Measurements from ENCODE around the gene CLMN. TPM values are rescaled to one million over a fixed set of nuclear protein-coding genes. Genes with fewer than 3 reads are reported as not detected.
"Not testable (repeated sequence)": the region's sequence is repeated elsewhere in the genome, so short reads cannot be mapped to it uniquely, and the experiment has no call there.

Gene CLMN
- total RNA-seq, 1 experiment from 2014 or later: 24.0 TPM

GRCh38 chr14:95185033-95185766 is 134.5 kb downstream of the CLMN start:
- in situ Hi-C loops (cut with HindIII; ENCODE audit: low pct_unique_long_range_greater_than_20kb, low sequenced_read_pairs): no loop called here
- DNase-seq (ENCODE audit: low read depth, low spot score): no peak

DNA sequence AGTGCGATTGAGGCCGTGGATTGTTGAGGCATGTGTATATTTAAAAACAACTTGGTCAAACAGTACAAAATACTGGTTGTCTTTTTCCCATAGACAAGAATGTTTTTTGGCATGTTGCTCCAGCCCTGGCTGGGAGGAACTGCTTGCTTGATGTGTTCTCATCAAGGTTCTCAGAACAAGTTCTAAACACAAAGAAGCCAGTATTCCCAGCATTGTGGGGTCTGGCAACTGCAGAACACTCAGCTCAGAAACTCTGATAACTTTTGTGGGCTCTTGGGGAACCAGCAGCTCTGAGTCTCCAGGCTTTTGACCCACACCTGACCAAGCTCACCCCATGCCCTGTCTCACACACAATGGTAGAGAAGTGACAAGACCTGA is 135.3 kb downstream of the CLMN start:
- in situ Hi-C loops (cut with HindIII; ENCODE audit: low pct_unique_long_range_greater_than_20kb, low sequenced_read_pairs): no loop called here

DNA sequence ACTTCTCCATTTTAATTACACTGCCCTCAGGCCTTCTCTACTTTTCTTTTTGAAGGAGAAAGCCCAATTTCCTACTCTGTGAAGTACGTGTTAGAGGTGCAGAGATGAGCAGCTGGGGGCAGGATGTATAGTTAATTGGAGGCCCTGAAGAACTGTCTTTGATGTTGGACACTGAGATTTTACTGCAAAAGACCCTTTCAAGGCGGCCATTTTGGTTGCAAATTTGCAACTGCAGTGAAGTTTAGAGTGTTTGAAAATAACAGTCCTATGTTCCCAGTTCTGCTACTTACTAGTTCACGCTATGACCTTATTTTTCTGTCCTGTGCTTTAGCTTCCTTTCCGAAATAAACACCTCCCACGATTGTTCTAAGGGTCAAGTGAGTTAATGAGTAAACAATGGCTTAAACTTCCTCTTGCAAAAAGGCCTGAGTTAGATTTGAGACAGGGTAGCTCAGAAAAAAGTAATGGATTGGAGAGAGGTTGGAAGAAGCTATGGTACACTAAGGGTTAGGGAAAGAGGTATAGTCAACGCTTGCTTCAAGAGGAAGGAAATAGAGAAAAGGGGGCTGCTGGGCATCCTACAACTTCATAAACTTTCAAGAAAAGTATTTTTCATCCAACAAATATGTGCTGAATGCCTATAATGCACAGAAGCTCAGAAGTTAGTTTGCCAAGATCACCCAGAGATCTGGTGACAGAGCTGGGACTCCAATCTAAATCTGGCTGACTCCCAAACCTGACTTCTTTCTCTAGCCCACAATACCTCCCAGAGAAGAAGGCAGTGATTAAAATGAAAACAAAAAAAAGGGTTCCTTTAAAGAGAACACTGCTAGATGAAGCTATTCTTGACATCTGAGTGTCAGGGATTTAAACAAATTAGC is 135.9 kb downstream of the CLMN start:
- no peak for DNase-seq (ENCODE audit: low read depth, low spot score)
- in situ Hi-C loops (cut with HindIII; ENCODE audit: low pct_unique_long_range_greater_than_20kb, low sequenced_read_pairs): no loop called here

More for the DNA sequence above, 135.3 kb downstream of the CLMN start:
- no peak for DNase-seq (ENCODE audit: low read depth, low spot score)

DNA sequence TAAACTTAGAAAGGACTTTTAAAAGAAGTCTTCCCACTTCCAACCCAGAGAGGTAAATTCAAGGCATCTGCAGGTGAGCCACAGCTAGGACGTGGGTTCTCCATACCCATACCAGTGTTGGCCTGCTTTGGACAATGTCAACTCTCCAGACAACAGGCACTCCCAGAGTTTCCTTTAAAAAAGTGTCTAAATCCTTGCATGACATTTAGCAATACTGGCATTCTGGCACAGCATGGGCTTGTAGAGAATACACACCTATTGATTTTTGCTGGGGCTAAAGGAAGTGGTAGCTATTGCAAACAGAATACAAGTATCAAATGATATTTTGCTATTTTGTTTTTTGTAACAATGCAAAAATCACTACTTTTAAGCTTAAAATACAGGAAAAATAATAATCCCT is 136.6 kb downstream of the CLMN start:
- no peak for DNase-seq (ENCODE audit: low read depth, low spot score)
- in situ Hi-C loops (cut with HindIII; ENCODE audit: low pct_unique_long_range_greater_than_20kb, low sequenced_read_pairs): no loop called here

DNA sequence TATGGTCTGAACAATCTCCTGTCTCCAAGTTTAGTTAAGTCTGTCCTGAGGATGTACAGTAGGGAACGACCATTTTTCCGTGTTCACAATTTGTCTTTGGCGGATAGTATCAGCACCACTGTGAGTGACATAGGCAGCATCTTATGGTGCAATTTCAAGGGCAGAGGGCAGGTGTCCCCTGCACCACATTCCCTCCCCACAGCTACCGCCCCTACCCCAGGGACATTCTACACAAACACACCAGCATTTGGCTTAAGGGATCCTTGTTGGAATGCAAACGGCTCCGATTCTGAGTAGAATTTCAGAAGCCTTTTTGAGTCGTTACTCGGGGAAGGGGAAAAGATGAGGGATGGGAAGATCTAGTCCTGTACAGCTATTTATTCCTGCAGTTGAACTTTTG is 137.3 kb downstream of the CLMN start:
- in situ Hi-C loops (cut with HindIII; ENCODE audit: low pct_unique_long_range_greater_than_20kb, low sequenced_read_pairs): no loop called here
- DNase-seq (ENCODE audit: low read depth, low spot score): no peak

DNA sequence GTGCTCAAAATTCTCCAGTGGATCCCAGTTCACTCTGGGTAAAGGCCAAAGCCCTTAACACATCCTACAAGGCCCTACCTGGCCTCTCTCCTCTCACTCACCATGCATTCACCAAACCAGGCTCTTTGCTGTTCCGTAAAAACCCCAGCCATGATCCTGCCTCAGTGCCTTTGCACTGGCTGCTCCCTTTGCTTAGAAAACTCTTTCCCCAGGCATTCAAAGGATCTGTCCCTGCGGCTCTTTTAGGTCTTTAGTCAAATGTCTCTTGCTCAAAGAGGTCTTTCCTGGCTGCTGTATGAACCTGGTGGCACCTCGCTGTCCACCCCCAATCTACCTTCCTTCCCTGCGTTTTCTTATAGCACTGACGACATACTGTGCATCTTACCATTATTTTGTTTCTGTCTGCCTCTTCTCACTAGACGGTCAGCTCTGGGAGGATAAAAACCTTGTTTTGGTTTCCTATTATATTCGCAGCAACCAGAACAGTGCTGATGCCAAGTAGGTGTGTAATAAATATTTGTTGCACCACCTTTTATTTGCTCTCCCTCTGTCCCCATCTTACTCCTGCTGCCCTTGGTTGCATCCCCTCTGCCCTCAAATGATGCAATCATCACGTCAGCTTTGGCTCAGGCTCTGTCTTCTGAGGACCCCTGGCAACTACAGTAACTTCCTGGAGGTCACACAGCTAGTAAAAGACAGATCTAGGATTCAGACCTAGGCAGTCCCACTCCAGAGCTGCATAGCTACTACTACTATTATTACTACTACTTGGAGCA is 138.6 kb downstream of the CLMN start:
- no peak for DNase-seq (ENCODE audit: low read depth, low spot score)
- in situ Hi-C loops (cut with HindIII; ENCODE audit: low pct_unique_long_range_greater_than_20kb, low sequenced_read_pairs): no loop called here

DNA sequence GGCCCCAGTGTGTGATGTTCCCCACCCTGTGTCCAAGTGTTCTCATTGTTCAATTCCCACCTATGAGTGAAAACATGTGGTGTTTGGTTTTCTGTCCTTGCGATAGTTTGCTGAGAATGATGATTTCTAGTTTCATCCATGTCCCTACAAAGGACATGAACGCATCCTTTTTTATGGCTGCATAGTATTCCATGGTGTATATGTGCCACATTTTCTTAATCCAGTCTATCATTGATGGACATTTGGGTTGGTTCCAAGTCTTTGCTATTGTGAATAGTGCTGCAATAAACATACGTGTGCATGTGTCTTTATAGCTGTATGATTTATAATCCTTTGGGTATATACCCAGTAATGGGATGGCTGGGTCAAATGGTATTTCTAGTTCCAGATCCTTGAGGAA is 144.0 kb downstream of the CLMN start:
- in situ Hi-C loops (cut with HindIII; ENCODE audit: low pct_unique_long_range_greater_than_20kb, low sequenced_read_pairs); DNase-seq (ENCODE audit: low read depth, low spot score): not testable (repeated sequence)

DNA sequence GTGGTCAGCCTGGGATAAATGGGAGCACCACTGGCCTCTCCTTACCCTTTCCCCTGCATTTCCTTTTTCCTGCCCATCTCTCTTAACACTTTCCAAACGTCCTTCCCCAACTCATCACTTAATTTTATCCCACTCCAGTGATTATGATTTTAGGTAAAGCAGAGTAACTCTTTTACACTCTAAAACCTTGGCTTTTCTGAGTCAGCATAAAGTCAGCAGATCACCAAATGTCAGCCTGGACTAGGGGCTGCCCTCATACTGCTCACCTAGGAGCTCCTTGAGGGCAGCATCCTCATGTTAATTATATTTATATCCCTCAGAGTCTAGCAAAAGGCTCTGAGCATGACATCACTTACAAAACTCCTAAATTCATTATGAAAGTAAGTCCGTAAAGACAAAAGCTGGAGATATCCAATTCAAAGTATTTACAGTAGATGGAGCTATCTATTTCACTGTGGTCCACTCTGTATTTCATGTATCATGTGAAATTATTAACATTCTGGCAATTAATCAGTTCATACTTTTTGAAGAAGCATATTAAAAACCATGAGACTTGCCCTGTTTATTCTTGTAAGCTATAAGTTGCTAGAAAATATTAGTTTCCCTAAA is 145.4 kb downstream of the CLMN start:
- in situ Hi-C loops (cut with HindIII; ENCODE audit: low pct_unique_long_range_greater_than_20kb, low sequenced_read_pairs): no loop called here
- DNase-seq (ENCODE audit: low read depth, low spot score): peak; percentile 23

DNA sequence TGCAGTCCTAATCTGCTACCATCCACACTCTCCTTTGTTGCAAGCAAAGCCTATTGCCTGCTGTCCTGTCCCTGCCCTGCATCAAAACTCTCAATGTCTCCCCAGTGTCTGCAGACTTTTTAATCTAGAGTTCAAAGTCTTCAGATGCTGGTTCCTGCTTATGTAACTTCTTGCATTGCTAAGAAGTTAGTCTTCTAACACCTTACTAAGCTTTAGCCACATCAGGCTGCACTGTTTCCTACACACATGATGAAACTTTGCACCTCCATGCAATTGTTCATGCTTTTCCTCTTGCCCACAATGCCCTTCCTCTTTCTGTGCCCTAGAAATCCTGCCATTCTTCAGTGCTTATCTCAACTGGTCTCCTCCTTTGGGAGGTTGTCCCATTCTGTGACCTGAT is 146.2 kb downstream of the CLMN start:
- in situ Hi-C loops (cut with HindIII; ENCODE audit: low pct_unique_long_range_greater_than_20kb, low sequenced_read_pairs): no loop called here
- no peak for DNase-seq (ENCODE audit: low read depth, low spot score)

DNA sequence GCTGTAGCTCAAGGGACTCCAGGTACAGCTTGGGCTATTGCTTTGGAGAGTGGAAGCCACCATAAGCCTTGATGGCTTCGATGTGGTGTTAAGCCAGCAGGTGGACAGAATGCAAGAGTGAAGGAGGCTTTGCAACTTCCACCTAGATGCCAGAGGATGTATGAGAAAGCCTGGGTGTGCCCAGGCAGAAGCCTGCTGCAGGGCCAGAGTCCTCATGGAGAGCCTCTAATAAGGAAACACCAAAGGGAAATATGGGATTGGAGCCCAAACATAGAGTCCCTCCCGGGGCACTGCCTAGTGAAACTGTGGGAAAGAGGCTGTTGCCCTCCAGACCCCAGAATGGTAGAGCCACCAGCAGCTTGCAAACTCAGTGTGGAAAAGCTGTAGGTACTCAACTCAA is 152.5 kb downstream of the CLMN start:
- no peak for DNase-seq (ENCODE audit: low read depth, low spot score)
- in situ Hi-C loops (cut with HindIII; ENCODE audit: low pct_unique_long_range_greater_than_20kb, low sequenced_read_pairs): no loop called here

DNA sequence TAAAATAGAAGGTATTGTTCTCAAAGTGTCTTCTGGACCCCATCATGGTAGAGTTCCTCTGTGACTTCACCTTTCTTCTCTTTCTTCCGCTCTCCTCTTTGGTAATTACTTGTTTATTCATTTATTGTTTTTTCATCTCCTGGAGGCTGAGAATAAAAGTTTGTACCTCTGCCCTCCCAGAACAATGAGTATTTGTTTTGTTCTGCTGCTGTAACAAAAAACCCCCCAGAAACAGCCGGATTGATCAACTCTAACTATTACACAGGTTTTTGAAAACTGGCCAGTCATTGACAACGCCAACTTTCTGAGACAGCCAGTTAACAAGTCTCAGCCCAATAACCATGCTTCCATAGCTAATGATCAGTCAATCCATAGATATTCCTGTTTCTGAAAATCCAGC is 154.2 kb downstream of the CLMN start:
- DNase-seq (ENCODE audit: low read depth, low spot score): no peak
- in situ Hi-C loops (cut with HindIII; ENCODE audit: low pct_unique_long_range_greater_than_20kb, low sequenced_read_pairs): no loop called here

DNA sequence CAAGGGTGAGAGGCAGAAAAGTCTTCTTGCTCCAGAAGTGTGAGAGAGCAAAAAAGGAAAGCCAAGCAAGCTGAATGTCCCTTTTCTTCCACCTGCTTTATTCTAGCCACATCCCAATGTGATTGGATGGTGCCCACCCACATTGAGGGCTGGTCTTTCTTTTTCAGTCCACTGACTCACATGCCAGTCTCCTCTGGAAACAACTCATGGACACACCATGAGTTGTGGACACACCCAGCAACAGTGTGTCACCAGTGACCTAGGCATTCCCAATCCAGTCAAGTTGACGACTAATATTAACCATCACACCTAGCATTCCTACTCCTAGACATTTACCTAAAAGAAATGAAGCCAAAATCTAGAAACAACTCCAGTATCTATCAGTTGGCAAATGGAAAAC is 155.2 kb downstream of the CLMN start:
- in situ Hi-C loops (cut with HindIII; ENCODE audit: low pct_unique_long_range_greater_than_20kb, low sequenced_read_pairs): no loop called here
- DNase-seq (ENCODE audit: low read depth, low spot score): no peak

GRCh38 chr14:95163666-95164065 is 156.0 kb downstream of the CLMN start:
- in situ Hi-C loops (cut with HindIII; ENCODE audit: low pct_unique_long_range_greater_than_20kb, low sequenced_read_pairs): no loop called here
- DNase-seq (ENCODE audit: low read depth, low spot score): no peak

DNA sequence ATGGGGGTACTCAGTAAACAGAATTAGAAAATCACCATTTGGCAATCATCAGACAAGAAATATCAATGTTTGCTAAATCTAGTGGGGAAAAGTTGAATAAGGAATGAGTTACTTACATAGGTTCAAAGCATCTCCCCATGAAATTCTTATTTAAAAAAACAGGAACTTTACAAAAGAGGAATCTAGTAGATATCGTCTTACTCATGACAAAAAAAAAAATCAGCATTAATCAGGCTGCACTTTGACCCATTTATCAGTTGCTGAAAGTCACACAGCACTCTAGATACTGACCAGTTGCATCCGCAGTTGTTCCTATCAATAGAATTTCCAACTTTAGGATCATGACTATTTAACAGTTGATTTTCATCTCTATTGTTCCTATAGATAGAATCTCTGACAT is 156.6 kb downstream of the CLMN start:
- no peak for DNase-seq (ENCODE audit: low read depth, low spot score)
- in situ Hi-C loops (cut with HindIII; ENCODE audit: low pct_unique_long_range_greater_than_20kb, low sequenced_read_pairs): no loop called here

GRCh38 chr14:95162641-95163040 is 157.1 kb downstream of the CLMN start:
- no peak for DNase-seq (ENCODE audit: low read depth, low spot score)
- in situ Hi-C loops (cut with HindIII; ENCODE audit: low pct_unique_long_range_greater_than_20kb, low sequenced_read_pairs): no loop called here

GRCh38 chr14:95157327-95158189 is 162.2 kb downstream of the CLMN start, which contains the start of gene DICER1:
TSS of gene DICER1 (minus strand) at chr14:95157529. CDS start at chr14:95133458, 24,071 bp downstream.
- DNase-seq (ENCODE audit: low read depth, low spot score): peak; percentile 94
- in situ Hi-C loops (cut with HindIII; ENCODE audit: low pct_unique_long_range_greater_than_20kb, low sequenced_read_pairs): no loop called here

- in situ Hi-C loops (cut with HindIII; ENCODE audit: low pct_unique_long_range_greater_than_20kb, low sequenced_read_pairs): no loop called here
- peak; percentile 4 for DNase-seq (ENCODE audit: low read depth, low spot score)
Measured at GRCh38 chr14:95157048-95157326, 162.7 kb downstream of the CLMN start.
